Adrenal gland (tissue), 12 donors: ENCODE data around the gene HADHA. TPM values are rescaled to one million over a fixed set of nuclear protein-coding genes. Genes with fewer than 3 reads are reported as not detected.

Experiments
- DNase-seq, 7 donors: peaks; one replicate each; pipeline ENCODE4 v3.0.0-alpha.2; 2019 to 2020
- H3K27ac ChIP-seq, 5 donors: fragments of 200-600 bp; sonication (generic) in 4 of 5; 1 replicate in 3 of 5; 2 replicates in 2 of 5; pipeline versions ENCODE4 v1.5.1 to v1.8.0; 2016 to 2020; ENCODE audit warnings: mild to moderate bottlenecking in 1 of 5
- H3K27me3 ChIP-seq: fragments of 200-600 bp; 2 replicates; pipeline ENCODE4 v1.8.0; 2021
- H3K36me3 ChIP-seq, 2 donors: fragments of 200-600 bp; replicated peaks in 1 of 2; 1 replicate in 1 of 2; 2 replicates in 1 of 2; pipeline versions ENCODE4 v1.5.1 to v1.8.0; 2018 to 2022
- H3K4me1 ChIP-seq, 2 donors: fragments of 200-600 bp; replicated peaks in 1 of 2; 1 replicate in 1 of 2; 2 replicates in 1 of 2; pipeline versions ENCODE4 v1.5.1 to v1.8.0; 2018 to 2021
- H3K4me3 ChIP-seq, 4 donors: fragments of 200-600 bp; sonication (generic) in 3 of 4; one replicate each; pipeline ENCODE4 v1.5.1; 2016 to 2018
- H3K9me3 ChIP-seq, 3 donors: fragments of 200-600 bp; sonication (generic) in 1 of 3; replicated peaks in 1 of 3; 1 replicate in 2 of 3; 2 replicates in 1 of 3; pipeline versions ENCODE4 v1.5.1 to v1.8.0; 2016 to 2021
- POLR2A ChIP-seq, 2 donors: fragments of 450-650 bp; IDR thresholded peaks; one replicate each; pipeline ENCODE4 v1.6.1; 2017; ENCODE audit warnings: antibody characterized with exemption in 2 of 2, mild to moderate bottlenecking in 2 of 2, moderate library complexity in 1 of 2
- WGBS, 4 donors: extraction: QIAGEN DNeasy Blood & Tissue Kit in 2 of 4; methylation state at CpG; one replicate each; pipeline versions ENCODE4 v1.1.5 to v1.1.7; 2013 to 2017; 5-methylcytosine and 5-hydroxymethylcytosine counted together
- intact Hi-C, 2 donors: fragments of 100-400 bp; cut with DNase I; formaldehyde crosslinking; loops; one replicate each; pipeline versions ENCODE4 v1.14.1 to v1.15.0; 2022 to 2023
- polyA plus RNA-seq, 3 donors: library from polyadenylated mRNA; stranded (reverse); fragments of 200-250 nt in 2 of 3; fragments of 350-450 nt in 1 of 3; fragmentation: Illumina TruSeq in 1 of 3; extraction: RNeasy Lipid Tissue Mini Kit (QIAGEN cat#74804) in 1 of 3; gene quantifications; one replicate each; pipeline ENCODE4 v1.2.3, GENCODE V29; 2013 to 2014
- total RNA-seq, 9 donors: library from RNA; depleted of rRNA in 4 of 9; stranded (reverse); fragments of >200 nt in 4 of 9; fragments of 120-200 nt in 1 of 9; fragmentation: NEBNext Ultra II Directional in 1 of 9; extraction: Animal tissue kit (Norgen Biotek cat#: 25700) in 1 of 9; gene quantifications; one replicate each; pipeline versions ENCODE4 v1.1.0 to v1.2.4, GENCODE V29; 2013 to 2023
- TF ChIP-seq, protein P1 (sequence below), 6 experiments: fragments of 450-650 bp in 4 of 6; fragments of 200-600 bp in 2 of 6; sonication (generic) in 1 of 6; IDR thresholded peaks; 1 replicate in 5 of 6; 2 replicates in 1 of 6; pipeline versions ENCODE4 v1.5.1 to v1.8.0; 2016 to 2021; ENCODE audit warnings: antibody characterized with exemption in 6 of 6, mild to moderate bottlenecking in 2 of 6, moderate library complexity in 1 of 6
- donor health status: healthy with polysubstance abuse.
- donor health status: Bipolar disorder and iron deficiency.
- donor health status: DM: yes; HTN: yes; CAD: no.
- donor health status: DM: no; HTN: no; CAD: no.
- donor health status: DM: no; HTN: no; CAD: no.
- donor health status: DM: yes; HTN: yes; CAD: no.

HADHA gene
- total and polyA plus RNA-seq, 12 donors, result 43.8 to 353 (median 210) TPM

DNA sequence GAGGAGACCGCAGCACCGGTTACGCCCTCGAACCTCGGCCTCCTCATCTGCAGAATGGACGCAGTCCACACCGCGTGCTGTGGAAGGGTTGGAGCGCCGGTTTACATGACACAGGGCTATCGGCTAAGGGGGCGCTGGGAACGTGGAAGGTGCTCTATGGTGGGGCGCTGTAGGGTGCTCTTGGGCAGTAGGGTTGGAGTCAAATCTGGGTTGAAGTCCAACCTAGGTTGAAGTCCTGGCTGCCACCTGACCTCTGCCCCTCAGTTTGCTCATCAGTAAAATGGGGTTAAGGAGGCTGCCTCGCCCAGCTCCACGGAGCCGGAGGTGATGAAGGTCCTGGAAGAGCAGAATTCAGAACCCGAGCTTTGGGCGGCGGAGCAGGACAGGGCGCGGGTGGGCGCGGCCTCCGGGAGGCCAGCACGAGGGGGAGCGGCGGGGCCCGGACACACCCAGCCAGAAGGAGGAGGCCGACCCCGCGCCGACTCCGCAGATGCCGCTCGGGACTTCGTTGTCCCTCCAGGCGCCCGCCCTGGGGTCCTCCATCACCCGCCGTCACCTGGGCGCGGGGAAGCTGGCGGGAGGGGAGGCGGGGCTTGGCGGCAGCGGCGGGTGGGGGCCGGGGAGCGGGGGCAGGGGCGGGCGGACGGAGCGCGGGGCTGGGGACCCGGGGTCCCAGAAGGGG lies 72.1 kb downstream of the HADHA start:
- Histone ChIP-seq H3K27me3 (peaks cover 14% of the 10 kb centered on the region), H3K9me3 (no peaks in the 10 kb centered on the region), H3K4me3 (peak overlapping the region in 1 of 4 donors; percentile 59), H3K36me3 (no peaks in the 10 kb centered on the region), H3K4me1 (peaks cover 5 to 7% of the 10 kb centered on the region in 2 donors), H3K27ac (no peak overlapping the region)
- peak in 1 of 7 donors; percentile 40 for DNase-seq
- intact Hi-C loops, result no loop called here
- WGBS, 4 donors, result 21 to 79% (median 45%) methylated on average over 14 to 53 of the region's 56 CpGs
- TF ChIP-seq, protein P1, sequence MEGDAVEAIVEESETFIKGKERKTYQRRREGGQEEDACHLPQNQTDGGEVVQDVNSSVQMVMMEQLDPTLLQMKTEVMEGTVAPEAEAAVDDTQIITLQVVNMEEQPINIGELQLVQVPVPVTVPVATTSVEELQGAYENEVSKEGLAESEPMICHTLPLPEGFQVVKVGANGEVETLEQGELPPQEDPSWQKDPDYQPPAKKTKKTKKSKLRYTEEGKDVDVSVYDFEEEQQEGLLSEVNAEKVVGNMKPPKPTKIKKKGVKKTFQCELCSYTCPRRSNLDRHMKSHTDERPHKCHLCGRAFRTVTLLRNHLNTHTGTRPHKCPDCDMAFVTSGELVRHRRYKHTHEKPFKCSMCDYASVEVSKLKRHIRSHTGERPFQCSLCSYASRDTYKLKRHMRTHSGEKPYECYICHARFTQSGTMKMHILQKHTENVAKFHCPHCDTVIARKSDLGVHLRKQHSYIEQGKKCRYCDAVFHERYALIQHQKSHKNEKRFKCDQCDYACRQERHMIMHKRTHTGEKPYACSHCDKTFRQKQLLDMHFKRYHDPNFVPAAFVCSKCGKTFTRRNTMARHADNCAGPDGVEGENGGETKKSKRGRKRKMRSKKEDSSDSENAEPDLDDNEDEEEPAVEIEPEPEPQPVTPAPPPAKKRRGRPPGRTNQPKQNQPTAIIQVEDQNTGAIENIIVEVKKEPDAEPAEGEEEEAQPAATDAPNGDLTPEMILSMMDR (IDR thresholded peaks at IDR 0.05), result no peak
- TF ChIP-seq POLR2A (IDR thresholded peaks at IDR 0.05), result no peak

DNA sequence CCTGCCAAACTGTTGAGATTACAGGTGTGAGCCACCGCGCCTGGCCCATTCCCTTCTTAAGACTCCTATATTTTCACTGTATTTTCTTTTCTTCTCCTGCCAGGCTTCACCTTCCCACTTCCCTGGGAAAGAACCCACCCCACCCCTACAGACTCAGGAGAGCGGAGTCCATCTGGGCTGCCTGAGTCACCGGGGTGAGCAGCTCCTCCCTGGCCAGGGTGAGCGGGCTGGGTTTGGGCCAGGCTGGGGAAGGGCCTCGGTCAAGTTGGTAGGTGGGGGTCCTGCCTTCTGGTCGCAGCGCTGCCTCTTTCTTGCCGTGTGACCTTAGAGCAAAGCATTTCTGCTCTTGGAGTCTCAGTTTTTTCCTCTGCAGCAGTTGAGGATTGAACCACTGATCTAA lies 73.6 kb downstream of the HADHA start:
- peaks cover 14% of the 10 kb centered on the region for H3K27me3 ChIP-seq
- WGBS, 4 donors, result 91 to 100% (median 93%) methylated on average over 5 to 9 of the region's 9 CpGs
- H3K4me1 ChIP-seq, result peaks cover 5 to 7% of the 10 kb centered on the region in 2 donors
- no peak for TF ChIP-seq POLR2A (IDR thresholded peaks at IDR 0.05)
- TF ChIP-seq, protein P1 (IDR thresholded peaks at IDR 0.05), result no peak
- H3K9me3 ChIP-seq, result no peaks in the 10 kb centered on the region
- no peaks in the 10 kb centered on the region for H3K36me3 ChIP-seq
- peak in 2 of 7 donors; percentile 18 to 34 for DNase-seq
- intact Hi-C loops, result no loop called here
- H3K4me3 ChIP-seq, result no peak overlapping the region
- no peak overlapping the region for H3K27ac ChIP-seq

DNA sequence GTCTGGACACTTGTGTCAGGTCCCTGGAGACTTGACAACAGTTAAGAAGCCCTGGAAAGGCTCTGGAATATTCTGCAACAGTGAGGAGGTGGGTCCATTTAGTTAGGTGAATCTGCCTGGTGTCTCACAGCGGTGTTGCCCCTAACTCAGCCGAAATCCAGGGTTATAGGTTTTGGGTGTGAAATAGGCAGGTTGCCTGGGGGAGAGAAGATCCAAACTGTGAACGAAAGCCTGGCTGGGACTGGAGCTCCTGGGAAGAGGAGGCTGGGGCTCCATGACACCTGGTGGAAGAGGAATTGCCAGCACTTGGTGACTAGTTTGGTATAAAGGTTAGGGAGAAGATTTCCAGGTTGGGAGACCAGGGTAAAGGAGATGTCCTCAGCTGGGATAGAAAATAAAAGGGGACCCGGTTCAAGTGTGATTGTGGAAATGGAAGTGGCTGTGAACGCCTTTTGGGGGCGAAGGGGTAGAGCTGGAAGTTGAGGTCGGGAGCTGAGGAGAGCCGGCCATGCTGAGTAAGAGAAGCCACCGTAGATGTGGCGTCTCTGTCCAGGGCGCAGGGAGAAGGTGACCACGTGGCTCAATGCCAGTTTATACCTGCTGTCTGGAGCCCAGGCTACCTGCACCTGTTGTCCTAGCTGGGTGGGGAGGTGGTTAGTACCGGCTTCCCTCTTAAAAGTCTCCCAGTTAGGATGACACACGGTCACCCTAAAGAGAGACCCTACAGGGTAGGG lies 74.6 kb downstream of the HADHA start:
- Histone ChIP-seq H3K4me1 (peaks cover 5 to 7% of the 10 kb centered on the region in 2 donors), H3K27ac (no peak overlapping the region), H3K9me3 (no peaks in the 10 kb centered on the region), H3K4me3 (no peak overlapping the region), H3K36me3 (no peaks in the 10 kb centered on the region), H3K27me3 (peaks cover 14% of the 10 kb centered on the region)
- TF ChIP-seq POLR2A (IDR thresholded peaks at IDR 0.05), result no peak
- TF ChIP-seq, protein P1 (IDR thresholded peaks at IDR 0.05), result no peak
- intact Hi-C loops, result no loop called here
- DNase-seq, result peak in 2 of 7 donors; percentile 19 to 31
- 86 to 89% (median 87%) methylated on average over 14 of the region's 14 CpGs for WGBS, 4 donors

DNA sequence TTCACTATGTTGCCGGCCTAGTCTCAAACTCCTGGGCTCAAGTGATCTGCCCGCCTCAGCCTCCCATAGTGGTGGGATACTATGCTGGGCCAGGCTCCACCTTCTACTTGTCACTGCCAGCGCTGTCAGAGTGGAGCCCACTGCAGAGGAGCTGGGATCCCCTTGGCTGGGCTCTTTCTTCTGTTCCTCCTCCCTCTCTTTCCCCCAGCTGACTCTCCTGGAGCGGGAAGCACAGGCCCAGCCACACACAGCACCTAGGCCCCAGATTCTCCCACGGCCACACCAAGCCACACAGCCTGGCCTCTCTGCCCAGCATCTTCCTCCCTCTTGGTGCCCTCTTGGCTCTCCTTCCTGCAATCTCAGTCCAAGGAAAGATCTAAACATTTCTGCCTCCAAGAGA lies 75.2 kb downstream of the HADHA start:
- Histone ChIP-seq H3K27ac (no peak overlapping the region), H3K36me3 (no peaks in the 10 kb centered on the region), H3K4me1 (peaks cover 5 to 7% of the 10 kb centered on the region in 2 donors), H3K4me3 (no peak overlapping the region), H3K9me3 (no peaks in the 10 kb centered on the region), H3K27me3 (peaks cover 9% of the 10 kb centered on the region)
- intact Hi-C loops, result no loop called here
- TF ChIP-seq, protein P1 (IDR thresholded peaks at IDR 0.05), result no peak
- TF ChIP-seq POLR2A (IDR thresholded peaks at IDR 0.05), result no peak
- peak in 2 of 7 donors; percentile 8 to 14 for DNase-seq
- 92 to 96% (median 93%) methylated on average over 5 of the region's 5 CpGs for WGBS, 4 donors
